Activated naive CD8-positive, alpha-beta T cell (primary cell): ENCODE data around the gene DPP6.
"Not testable (repeated sequence)": the region's sequence is repeated elsewhere in the genome, so short reads cannot be mapped to it uniquely, and the experiment has no call there.

Experiments used
- H3K27ac Mint-ChIP-seq: one replicate; pipeline ENCODE4 v1.8.0; 2021; ENCODE audit warnings: mixed read lengths
- H3K27me3 Mint-ChIP-seq: one replicate; pipeline ENCODE4 v1.8.0; 2021; ENCODE audit warnings: mixed read lengths
- H3K36me3 Mint-ChIP-seq: one replicate; pipeline ENCODE4 v1.8.0; 2021; ENCODE audit warnings: mixed read lengths
- H3K4me1 Mint-ChIP-seq: one replicate; pipeline ENCODE4 v1.8.0; 2021; ENCODE audit warnings: low read depth, mixed read lengths
- H3K4me3 Mint-ChIP-seq: one replicate; pipeline ENCODE4 v1.8.0; 2021; ENCODE audit warnings: mild to moderate bottlenecking, mixed read lengths
- H3K9me3 Mint-ChIP-seq: one replicate; pipeline ENCODE4 v1.8.0; 2021; ENCODE audit warnings: low read depth, mixed read lengths

DPP6 gene

GRCh38 chr7:154672659-154673415 lies 620.6 kb downstream of the DPP6 start:
- Mint-ChIP-seq H3K36me3 (no peaks in the 10 kb centered on the region), H3K27ac (no peak overlapping the region), H3K27me3 (peaks cover 2% of the 10 kb centered on the region), H3K4me3 (no peak overlapping the region), H3K9me3 (peaks cover 8% of the 10 kb centered on the region), H3K4me1 (no peaks in the 10 kb centered on the region)

GRCh38 chr7:154674191-154674590 lies 622.0 kb downstream of the DPP6 start:
- Mint-ChIP-seq H3K27ac (no peak overlapping the region), H3K27me3 (peaks cover 2% of the 10 kb centered on the region), H3K9me3 (peaks cover 6% of the 10 kb centered on the region), H3K4me3 (no peak overlapping the region), H3K36me3 (no peaks in the 10 kb centered on the region), H3K4me1 (no peaks in the 10 kb centered on the region)

GRCh38 chr7:154675560-154675959 lies 623.4 kb downstream of the DPP6 start:
- peaks cover 2% of the 10 kb centered on the region for H3K27me3 Mint-ChIP-seq

GRCh38 chr7:154676033-154676421 lies 623.8 kb downstream of the DPP6 start:
- not testable (repeated sequence) for H3K36me3 Mint-ChIP-seq, H3K9me3 Mint-ChIP-seq, H3K4me3 Mint-ChIP-seq, H3K4me1 Mint-ChIP-seq, H3K27me3 Mint-ChIP-seq, H3K27ac Mint-ChIP-seq

More at GRCh38 chr7:154675560-154675959, 623.4 kb downstream of the DPP6 start:
- no peaks in the 10 kb centered on the region for H3K4me1 Mint-ChIP-seq
- no peak overlapping the region for H3K4me3 Mint-ChIP-seq
- H3K36me3 Mint-ChIP-seq = no peaks in the 10 kb centered on the region
- H3K9me3 Mint-ChIP-seq = peaks cover 6% of the 10 kb centered on the region
- H3K27ac Mint-ChIP-seq = no peak overlapping the region

- no peaks in the 10 kb centered on the region for H3K36me3 Mint-ChIP-seq
- peaks cover 6% of the 10 kb centered on the region for H3K9me3 Mint-ChIP-seq
- peaks cover 2% of the 10 kb centered on the region for H3K27me3 Mint-ChIP-seq
- no peaks in the 10 kb centered on the region for H3K4me1 Mint-ChIP-seq
- H3K4me3 Mint-ChIP-seq = no peak overlapping the region
- no peak overlapping the region for H3K27ac Mint-ChIP-seq
These were observed 624.4 kb downstream of the DPP6 start for GRCh38 chr7:154676422-154677073.

GRCh38 chr7:154677454-154677853 lies 625.3 kb downstream of the DPP6 start:
- H3K27me3 Mint-ChIP-seq = peaks cover 2% of the 10 kb centered on the region

GRCh38 chr7:154678001-154678550 lies 625.9 kb downstream of the DPP6 start:
- H3K36me3 Mint-ChIP-seq, H3K27me3 Mint-ChIP-seq, H3K9me3 Mint-ChIP-seq, H3K27ac Mint-ChIP-seq, H3K4me3 Mint-ChIP-seq, H3K4me1 Mint-ChIP-seq: not testable (repeated sequence)

More at GRCh38 chr7:154677454-154677853, 625.3 kb downstream of the DPP6 start:
- no peak overlapping the region for H3K4me3 Mint-ChIP-seq
- H3K36me3 Mint-ChIP-seq = no peaks in the 10 kb centered on the region
- no peaks in the 10 kb centered on the region for H3K4me1 Mint-ChIP-seq
- H3K27ac Mint-ChIP-seq = no peak overlapping the region
- H3K9me3 Mint-ChIP-seq = peaks cover 6% of the 10 kb centered on the region

- peaks cover 4% of the 10 kb centered on the region for H3K9me3 Mint-ChIP-seq
- H3K27me3 Mint-ChIP-seq = peaks cover 2% of the 10 kb centered on the region
- H3K4me3 Mint-ChIP-seq = no peak overlapping the region
- no peak overlapping the region for H3K27ac Mint-ChIP-seq
- no peaks in the 10 kb centered on the region for H3K4me1 Mint-ChIP-seq
- no peaks in the 10 kb centered on the region for H3K36me3 Mint-ChIP-seq
These were observed 627.3 kb downstream of the DPP6 start for GRCh38 chr7:154679379-154680053.

GRCh38 chr7:154680894-154681659 lies 628.9 kb downstream of the DPP6 start:
- Mint-ChIP-seq H3K27me3 (no peaks in the 10 kb centered on the region), H3K4me3 (no peak overlapping the region), H3K27ac (no peak overlapping the region), H3K4me1 (no peaks in the 10 kb centered on the region), H3K9me3 (no peaks in the 10 kb centered on the region), H3K36me3 (no peaks in the 10 kb centered on the region)

- H3K4me1 Mint-ChIP-seq = no peaks in the 10 kb centered on the region
- H3K4me3 Mint-ChIP-seq = no peak overlapping the region
- no peaks in the 10 kb centered on the region for H3K9me3 Mint-ChIP-seq
These were observed 629.8 kb downstream of the DPP6 start for GRCh38 chr7:154682003-154682402.

GRCh38 chr7:154684666-154685563 lies 632.7 kb downstream of the DPP6 start:
- Mint-ChIP-seq H3K9me3 (no peaks in the 10 kb centered on the region), H3K27ac (no peak overlapping the region), H3K4me3 (no peak overlapping the region), H3K36me3 (no peaks in the 10 kb centered on the region), H3K4me1 (no peaks in the 10 kb centered on the region), H3K27me3 (no peaks in the 10 kb centered on the region)

More at GRCh38 chr7:154682003-154682402, 629.8 kb downstream of the DPP6 start:
- no peaks in the 10 kb centered on the region for H3K27me3 Mint-ChIP-seq
- H3K36me3 Mint-ChIP-seq = no peaks in the 10 kb centered on the region
- H3K27ac Mint-ChIP-seq = no peak overlapping the region

- no peaks in the 10 kb centered on the region for H3K4me1 Mint-ChIP-seq
- no peak overlapping the region for H3K27ac Mint-ChIP-seq
- H3K36me3 Mint-ChIP-seq = no peaks in the 10 kb centered on the region
These were observed 633.3 kb downstream of the DPP6 start for GRCh38 chr7:154685564-154685901.

GRCh38 chr7:154686305-154686704 lies 634.1 kb downstream of the DPP6 start:
- no peaks in the 10 kb centered on the region for H3K27me3 Mint-ChIP-seq
- no peaks in the 10 kb centered on the region for H3K9me3 Mint-ChIP-seq
- H3K4me1 Mint-ChIP-seq = no peaks in the 10 kb centered on the region
- H3K4me3 Mint-ChIP-seq = no peak overlapping the region
- no peaks in the 10 kb centered on the region for H3K36me3 Mint-ChIP-seq
- no peak overlapping the region for H3K27ac Mint-ChIP-seq

More at GRCh38 chr7:154685564-154685901, 633.3 kb downstream of the DPP6 start:
- Mint-ChIP-seq H3K4me3 (no peak overlapping the region), H3K9me3 (no peaks in the 10 kb centered on the region), H3K27me3 (no peaks in the 10 kb centered on the region)

- Mint-ChIP-seq H3K4me1 (no peaks in the 10 kb centered on the region), H3K27ac (no peak overlapping the region), H3K4me3 (no peak overlapping the region), H3K27me3 (no peaks in the 10 kb centered on the region), H3K36me3 (no peaks in the 10 kb centered on the region), H3K9me3 (no peaks in the 10 kb centered on the region)
These were observed 636.8 kb downstream of the DPP6 start for GRCh38 chr7:154688952-154689351.
